Glomerular endothelial cell (primary cell): ENCODE data around the gene SEH1L. TPM values are rescaled to one million over a fixed set of nuclear protein-coding genes. Genes with fewer than 3 reads are reported as not detected.
"Not testable (repeated sequence)": the region's sequence is repeated elsewhere in the genome, so short reads cannot be mapped to it uniquely, and the experiment has no call there.

Source experiments
- DNase-seq: peaks from one replicate; pipeline ENCODE4 v3.0.0-alpha.2; 2011; ENCODE audit warnings: low read depth, low spot score; ENCODE audit errors: extremely low read depth
- total RNA-seq: library from RNA; depleted of rRNA; stranded (reverse); fragments of >200 nt; gene quantifications from 2 replicates; pipeline ENCODE4 v1.2.3, GENCODE V29; 2015

SEH1L gene, protein sequence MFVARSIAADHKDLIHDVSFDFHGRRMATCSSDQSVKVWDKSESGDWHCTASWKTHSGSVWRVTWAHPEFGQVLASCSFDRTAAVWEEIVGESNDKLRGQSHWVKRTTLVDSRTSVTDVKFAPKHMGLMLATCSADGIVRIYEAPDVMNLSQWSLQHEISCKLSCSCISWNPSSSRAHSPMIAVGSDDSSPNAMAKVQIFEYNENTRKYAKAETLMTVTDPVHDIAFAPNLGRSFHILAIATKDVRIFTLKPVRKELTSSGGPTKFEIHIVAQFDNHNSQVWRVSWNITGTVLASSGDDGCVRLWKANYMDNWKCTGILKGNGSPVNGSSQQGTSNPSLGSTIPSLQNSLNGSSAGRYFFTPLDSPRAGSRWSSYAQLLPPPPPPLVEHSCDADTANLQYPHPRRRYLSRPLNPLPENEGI
- 22.5 and 25.3 TPM in 2 replicates for total RNA-seq

DNA sequence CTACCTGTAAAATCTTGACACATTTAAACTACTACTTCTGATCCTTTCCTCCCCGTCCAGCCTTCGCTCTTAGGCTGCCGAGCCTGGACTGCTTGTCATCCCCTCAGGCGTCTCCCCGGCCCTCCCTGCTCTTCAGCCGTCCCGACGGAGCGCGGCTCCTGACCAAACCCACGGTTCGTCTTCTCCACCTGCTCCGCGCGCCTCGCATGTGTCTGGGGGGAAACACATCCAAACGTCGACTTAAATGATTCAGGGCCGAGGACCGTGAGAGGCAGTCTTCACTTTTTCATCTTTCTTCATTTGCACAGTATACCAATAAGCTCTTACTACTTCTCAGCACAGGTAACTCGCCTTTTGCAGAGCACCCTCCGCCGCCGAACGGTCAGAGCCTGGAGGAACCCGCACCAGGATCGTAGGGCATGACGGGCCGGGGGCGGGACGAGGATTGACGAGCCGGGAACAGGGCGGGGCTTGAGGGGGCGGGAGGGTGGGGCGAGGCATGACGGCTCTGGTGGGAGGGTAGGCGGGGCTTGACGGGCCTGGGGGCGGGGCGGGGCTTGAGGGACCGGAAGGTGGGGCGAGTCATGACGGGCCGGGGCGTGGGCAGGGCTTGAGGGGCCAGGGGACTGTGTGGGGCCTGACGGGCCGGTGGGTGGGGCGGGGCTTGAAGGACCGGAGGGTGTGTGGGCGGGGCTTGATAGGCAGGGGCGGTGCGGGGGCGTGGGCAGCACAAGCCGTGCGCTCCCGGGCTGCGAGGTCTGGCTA, at the start of gene SEH1L:
TSS of gene SEH1L (plus strand) at position 727 of the 765 bp plus-strand sequence. CDS start 111 bp downstream, outside the sequence.
- peak; percentile 60 for DNase-seq

GRCh38 chr18:12901208-12901607, 46.6 kb upstream of the SEH1L start:
- DNase-seq, result not testable (repeated sequence)

GRCh38 chr18:12904012-12904516, 43.7 kb upstream of the SEH1L start:
- DNase-seq, result no peak

DNA sequence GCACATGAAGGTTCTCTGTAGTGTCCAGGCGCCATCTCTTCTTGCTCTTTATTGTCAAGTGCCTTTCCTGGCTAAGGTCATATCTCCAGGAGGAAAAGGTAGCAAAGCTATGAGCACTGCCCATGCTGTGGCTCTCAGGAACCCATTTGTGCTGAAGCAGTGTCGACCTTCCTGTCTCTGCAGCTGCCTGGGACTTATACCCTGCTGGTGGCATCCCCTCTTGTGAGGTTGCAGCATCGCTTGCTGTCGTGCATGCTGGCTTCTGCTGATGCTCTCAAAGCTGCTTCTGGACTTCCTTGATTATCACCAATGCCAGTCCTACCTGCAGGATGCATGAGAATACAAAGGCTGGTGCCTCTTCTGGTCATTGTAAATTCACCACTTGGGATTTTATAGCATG, 41.7 kb upstream of the SEH1L start:
- DNase-seq, result no peak

DNA sequence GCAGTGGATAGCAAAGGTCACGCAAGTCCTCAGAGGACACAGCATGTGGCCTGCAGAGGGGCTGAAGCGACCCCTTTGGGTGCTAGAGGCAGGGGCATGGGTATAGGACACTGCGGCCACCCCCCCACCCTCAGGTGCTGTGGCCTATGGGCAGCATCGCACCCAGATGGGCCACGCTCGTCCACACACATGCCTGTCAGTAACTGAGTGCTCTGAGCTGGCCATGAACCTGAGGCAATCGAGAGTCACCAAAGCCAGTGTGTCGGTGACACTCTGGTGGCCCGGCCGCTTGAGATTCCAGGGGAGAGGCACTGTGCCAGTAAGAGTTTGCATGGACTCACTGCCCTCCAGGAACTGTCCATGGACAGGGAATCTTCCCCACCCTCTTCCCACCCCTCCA, 41.0 kb upstream of the SEH1L start:
- DNase-seq, result no peak

GRCh38 chr18:12907258-12907925, 40.4 kb upstream of the SEH1L start:
- no peak for DNase-seq

- DNase-seq, result no peak
Measured at GRCh38 chr18:12908706-12909105, 39.1 kb upstream of the SEH1L start.

DNA sequence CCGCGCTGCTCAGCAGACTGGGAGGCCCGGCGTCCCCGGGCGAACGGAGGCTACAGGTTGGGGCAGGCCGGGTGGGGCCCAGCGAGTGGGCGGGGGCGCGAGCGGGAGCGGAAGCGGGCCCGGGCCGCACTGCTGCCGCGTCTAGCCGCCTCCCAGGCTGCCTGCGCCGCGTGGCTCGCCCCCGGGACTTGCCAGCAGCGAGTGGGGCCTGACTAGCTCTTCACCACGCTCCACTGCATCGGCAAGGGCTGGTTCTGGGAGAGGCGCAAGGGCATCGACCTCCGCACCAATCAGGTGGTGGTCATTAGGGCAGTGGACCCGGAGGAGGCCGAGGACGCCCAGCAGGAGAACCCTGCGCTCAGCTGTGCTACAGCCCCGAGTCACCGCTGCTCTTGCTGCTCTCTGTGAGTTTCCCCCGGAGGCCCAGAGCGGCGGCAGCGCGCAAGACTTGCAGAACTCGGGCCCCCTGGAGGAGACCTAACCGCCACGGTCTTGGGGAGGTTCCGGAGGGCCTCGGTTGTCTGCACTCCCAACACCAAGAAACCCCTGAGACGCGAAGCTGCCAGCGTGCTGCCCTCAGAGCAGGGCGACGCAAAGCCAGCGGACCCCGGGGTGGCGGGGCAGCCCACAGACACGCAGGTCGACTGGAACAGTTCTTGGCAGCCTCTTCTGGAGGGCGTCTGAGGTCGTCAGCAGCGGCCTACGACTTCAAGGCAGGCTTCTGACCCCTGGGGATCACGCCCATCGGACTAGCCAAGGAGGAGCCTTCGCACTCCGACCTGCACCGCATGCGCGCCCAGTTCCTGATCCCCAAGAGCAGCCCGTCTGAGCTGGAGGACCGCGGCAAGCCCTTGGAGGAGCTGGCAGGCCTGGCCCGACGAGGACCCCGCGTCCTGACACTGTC, 36.5 kb upstream of the SEH1L start:
- DNase-seq, result no peak

GRCh38 chr18:12911929-12912703, 35.7 kb upstream of the SEH1L start:
- DNase-seq, result no peak

DNA sequence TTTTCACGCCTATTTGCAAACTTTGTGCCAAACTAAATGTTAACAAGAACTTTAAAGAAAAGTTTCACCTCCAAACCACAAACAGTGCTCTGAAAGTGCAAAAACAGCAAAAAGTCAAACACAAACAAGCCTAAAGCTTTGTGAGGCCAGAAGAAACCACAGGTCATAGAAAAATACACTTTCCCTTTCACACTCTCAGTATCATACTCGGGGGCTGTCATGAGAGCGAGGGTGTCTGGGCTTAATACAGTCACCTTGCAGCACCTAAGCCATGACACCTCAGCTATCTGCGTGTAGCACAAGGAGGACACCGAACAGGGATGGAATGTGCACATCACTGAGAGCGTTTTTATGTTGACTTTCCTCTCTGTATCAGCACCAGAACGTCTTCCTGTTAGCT, 26.6 kb upstream of the SEH1L start:
- DNase-seq, result no peak

GRCh38 chr18:12922266-12922665, 25.5 kb upstream of the SEH1L start:
- no peak for DNase-seq

DNA sequence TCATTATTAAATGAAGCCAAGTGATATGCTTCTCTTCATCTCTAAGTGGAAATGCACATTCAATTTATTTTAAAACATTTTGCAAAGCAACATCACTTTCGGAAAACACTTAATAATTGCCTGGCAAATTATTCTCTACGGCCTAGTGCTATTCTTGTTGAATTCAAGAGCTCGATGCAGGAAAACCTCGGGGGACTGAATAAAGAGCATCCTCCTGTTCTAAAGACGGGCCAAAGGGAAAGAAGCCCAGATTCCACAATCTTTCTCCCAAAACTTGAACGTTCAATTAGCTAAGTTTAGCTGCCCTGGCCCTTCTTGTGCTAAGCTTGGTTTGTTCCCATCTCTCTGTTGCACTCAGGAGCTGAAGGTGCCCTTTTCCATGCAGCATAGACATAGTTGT, 23.2 kb upstream of the SEH1L start:
- DNase-seq, result no peak

- no peak for DNase-seq
Measured at GRCh38 chr18:12928206-12928605, 19.6 kb upstream of the SEH1L start.

GRCh38 chr18:12928641-12929040, 19.2 kb upstream of the SEH1L start:
- no peak for DNase-seq

DNA sequence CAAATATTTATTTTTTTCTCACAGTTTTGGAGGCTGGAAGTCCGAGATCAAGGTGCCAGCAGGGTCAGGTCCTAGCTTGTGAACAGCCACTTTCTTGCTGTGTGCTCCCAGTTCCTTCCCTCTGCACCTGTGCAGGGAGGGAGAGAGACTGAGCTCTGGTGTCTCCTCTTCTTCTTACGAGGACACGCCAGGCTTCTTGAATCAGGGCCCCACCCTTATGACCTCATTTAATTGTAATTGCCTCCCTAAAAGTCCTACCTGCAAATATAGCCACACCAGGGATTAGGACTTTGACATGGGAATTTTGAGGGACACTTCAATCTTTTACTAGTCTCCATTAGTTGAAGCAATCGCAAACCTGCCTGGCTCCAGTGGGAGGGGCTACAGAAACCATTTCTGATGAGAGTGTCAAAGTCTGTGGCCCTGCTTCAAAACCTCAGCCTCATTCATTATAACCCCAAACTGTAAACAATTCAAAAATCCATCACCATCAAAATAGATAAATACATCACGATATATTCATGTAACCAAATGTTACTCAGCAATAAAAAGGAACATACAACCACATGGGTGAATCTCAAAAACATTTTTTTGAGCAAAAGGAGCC, 18.2 kb upstream of the SEH1L start:
- no peak for DNase-seq

DNA sequence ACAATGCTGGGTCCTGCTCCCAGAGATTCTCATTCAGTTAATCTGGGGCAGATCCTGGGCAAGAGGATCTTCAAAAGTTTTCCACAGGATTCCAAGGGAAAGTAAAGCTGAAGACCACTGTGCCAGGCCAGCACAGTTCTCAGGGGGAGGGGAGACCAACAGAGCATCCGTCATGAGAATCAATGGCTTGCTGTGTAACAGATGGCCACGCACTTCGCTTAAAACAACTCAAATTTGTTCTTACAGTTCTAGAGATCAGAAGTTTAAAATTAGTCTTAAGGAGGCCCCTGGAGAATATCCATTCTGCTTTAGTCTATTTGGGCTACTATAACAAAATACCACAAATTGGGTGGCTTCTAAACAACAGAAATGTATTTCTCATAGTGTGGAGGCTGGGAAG, 17.4 kb upstream of the SEH1L start:
- DNase-seq, result no peak

DNA sequence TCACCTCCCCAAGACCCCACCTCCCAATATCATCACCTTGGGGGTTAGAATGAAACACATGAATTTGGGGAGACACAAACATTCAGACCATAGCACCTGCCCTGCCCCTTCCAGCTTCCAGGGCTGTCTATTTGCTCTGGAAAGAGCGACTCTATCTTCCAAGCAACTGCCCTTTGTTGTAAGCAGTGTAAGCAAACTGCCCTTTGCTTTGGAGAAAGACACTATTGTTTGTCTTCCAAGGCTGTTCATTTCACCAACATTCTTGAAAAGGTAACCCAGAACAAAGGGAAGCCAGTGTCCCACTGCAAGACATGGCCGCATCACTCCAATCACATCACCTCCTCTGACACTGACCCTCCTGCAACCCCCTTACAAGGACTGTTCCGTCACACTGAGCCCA, 16.9 kb upstream of the SEH1L start:
- no peak for DNase-seq

DNA sequence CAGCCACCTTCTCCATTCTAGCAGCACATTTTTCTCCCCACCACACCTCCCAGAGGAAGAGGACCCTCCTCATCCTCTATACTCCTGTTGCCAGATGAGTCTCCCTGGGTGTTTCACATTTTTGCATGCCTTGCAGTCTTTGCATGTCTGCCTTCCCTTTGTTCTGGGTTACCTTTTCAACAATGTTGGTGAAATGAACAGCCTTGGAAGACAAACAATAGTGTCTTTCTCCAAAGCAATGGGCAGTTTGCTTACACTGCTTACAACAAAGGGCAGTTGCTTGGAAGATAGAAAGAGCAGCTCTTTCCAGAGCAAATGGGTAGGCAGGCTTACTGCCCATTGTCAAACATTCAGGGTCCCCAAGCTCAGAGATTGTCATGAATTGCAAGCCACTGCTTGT, 14.5 kb upstream of the SEH1L start:
- DNase-seq, result no peak

- DNase-seq, result peak; percentile 70
Measured at GRCh38 chr18:12934454-12935071, 13.2 kb upstream of the SEH1L start.
